Osteocyte (in vitro differentiated cells): Measurements from ENCODE around the gene USP8. TPM values are rescaled to one million over a fixed set of nuclear protein-coding genes. Genes with fewer than 3 reads are reported as not detected.

ENCODE experiments used
- DNase-seq: peaks from one replicate; pipeline ENCODE4 v3.0.0; 2021; ENCODE audit warnings: mixed read lengths; ENCODE audit not compliant: unreplicated experiment; ENCODE audit errors: extremely low spot score
- H3K27ac Mint-ChIP-seq: one replicate; pipeline ENCODE4 v1.8.0; 2021; ENCODE audit warnings: mild to moderate bottlenecking, mixed read lengths; ENCODE audit not compliant: unreplicated experiment
- H3K27me3 Mint-ChIP-seq: one replicate; pipeline ENCODE4 v1.8.0; 2021; ENCODE audit warnings: mixed read lengths; ENCODE audit not compliant: unreplicated experiment
- H3K36me3 Mint-ChIP-seq: one replicate; pipeline ENCODE4 v1.8.0; 2021; ENCODE audit warnings: mixed read lengths; ENCODE audit not compliant: unreplicated experiment
- H3K4me1 Mint-ChIP-seq: one replicate; pipeline ENCODE4 v1.8.0; 2021; ENCODE audit warnings: mixed read lengths; ENCODE audit not compliant: unreplicated experiment
- H3K4me3 Mint-ChIP-seq: one replicate; pipeline ENCODE4 v1.8.0; 2021; ENCODE audit warnings: mild to moderate bottlenecking, moderate library complexity, mixed read lengths; ENCODE audit not compliant: unreplicated experiment
- H3K9me3 Mint-ChIP-seq: one replicate; pipeline ENCODE4 v1.8.0; 2021; ENCODE audit warnings: mixed read lengths; ENCODE audit not compliant: unreplicated experiment
- CTCF ChIP-seq: fragments of 200-600 bp; sonication (generic); IDR thresholded peaks from 2 replicates; pipeline ENCODE4 v1.5.0; 2021; ENCODE audit warnings: antibody characterized with exemption, mild to moderate bottlenecking, moderate library complexity
- total RNA-seq: library from RNA; stranded (reverse); gene quantifications from 2 replicates; pipeline ENCODE4 v1.2.1, GENCODE V29; 2021

USP8 gene
- total RNA-seq, 1 donor from 2014 or later = 55.3 TPM

- Mint-ChIP-seq H3K4me3 (no peak overlapping the region), H3K4me1 (peaks cover 14% of the 10 kb centered on the region), H3K27me3 (peaks cover under 1% of the 10 kb centered on the region), H3K9me3 (no peaks in the 10 kb centered on the region), H3K36me3 (no peaks in the 10 kb centered on the region), H3K27ac (no peak overlapping the region)
- TF ChIP-seq CTCF = no peak
- no peak for DNase-seq
These were observed 118.6 kb downstream of the USP8 start for GRCh38 chr15:50542887-50543210.

DNA sequence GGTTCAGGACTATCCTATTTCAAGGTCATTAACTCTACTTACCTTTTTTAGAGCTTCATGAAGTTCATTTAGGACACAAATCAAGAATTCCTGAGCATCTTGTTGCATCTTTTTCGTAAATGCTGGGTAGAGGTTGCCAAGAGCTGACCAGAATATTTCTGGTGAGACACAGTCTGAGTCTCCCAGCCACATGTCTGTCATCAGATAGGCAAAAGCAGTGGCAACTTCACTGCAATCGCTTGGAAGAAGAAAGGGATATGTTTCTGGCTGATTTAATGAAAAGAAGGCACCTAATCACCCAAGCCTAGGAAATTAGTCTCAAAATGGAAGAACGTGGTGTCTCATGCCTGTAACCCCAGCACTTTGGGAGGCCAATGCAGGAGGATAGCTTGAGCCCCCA is 119.4 kb downstream of the USP8 start:
- no peak for TF ChIP-seq CTCF
- no peak overlapping the region for H3K4me3 Mint-ChIP-seq
- H3K9me3 Mint-ChIP-seq = no peaks in the 10 kb centered on the region
- peaks cover 14% of the 10 kb centered on the region for H3K4me1 Mint-ChIP-seq
- H3K36me3 Mint-ChIP-seq = no peaks in the 10 kb centered on the region
- H3K27me3 Mint-ChIP-seq = peaks cover 2% of the 10 kb centered on the region
- H3K27ac Mint-ChIP-seq = no peak overlapping the region
- no peak for DNase-seq

DNA sequence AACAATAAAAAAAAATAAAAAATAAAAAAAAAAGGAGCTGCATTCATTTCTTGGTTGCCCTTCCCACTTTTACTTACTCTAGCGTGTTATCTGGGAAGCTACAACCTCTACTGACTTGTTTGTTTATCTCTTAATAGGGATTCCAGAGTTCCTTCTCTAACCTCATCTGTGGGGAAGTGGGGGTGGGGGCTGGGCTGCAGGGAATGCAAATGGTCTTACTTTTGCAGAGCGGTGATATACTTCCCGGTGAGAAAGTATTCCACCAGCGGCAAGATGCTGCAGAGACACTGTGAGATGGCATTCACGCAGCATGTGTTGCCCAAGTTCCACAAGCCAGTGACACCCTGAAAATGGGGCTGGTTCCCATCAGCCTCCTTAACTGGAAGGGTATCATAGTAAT is 120.2 kb downstream of the USP8 start:
- DNase-seq = no peak
- no peak overlapping the region for H3K27ac Mint-ChIP-seq
- no peak overlapping the region for H3K4me3 Mint-ChIP-seq
- H3K27me3 Mint-ChIP-seq = peaks cover 2% of the 10 kb centered on the region
- no peaks in the 10 kb centered on the region for H3K9me3 Mint-ChIP-seq
- no peak for TF ChIP-seq CTCF
- H3K4me1 Mint-ChIP-seq = peaks cover 14% of the 10 kb centered on the region
- no peaks in the 10 kb centered on the region for H3K36me3 Mint-ChIP-seq

GRCh38 chr15:50546566-50546965 is 122.4 kb downstream of the USP8 start, which contains the start of gene USP50:
Gene USP50 (minus strand): TSS chr15:50546666. CDS start chr15:50546525, 141 bp downstream.
- Mint-ChIP-seq H3K4me1 (peaks cover 15% of the 10 kb centered on the region), H3K36me3 (no peaks in the 10 kb centered on the region), H3K27ac (no peak within 1 kb of the TSS), H3K27me3 (peaks cover 2% of the 10 kb centered on the region), H3K9me3 (no peaks in the 10 kb centered on the region), H3K4me3 (no peak within 1 kb of the TSS)
- no peak for TF ChIP-seq CTCF
- DNase-seq = no peak

- no peak overlapping the region for H3K27ac Mint-ChIP-seq
- no peak overlapping the region for H3K4me3 Mint-ChIP-seq
- no peaks in the 10 kb centered on the region for H3K9me3 Mint-ChIP-seq
- H3K36me3 Mint-ChIP-seq = peaks cover 7% of the 10 kb centered on the region
- H3K27me3 Mint-ChIP-seq = peaks cover 2% of the 10 kb centered on the region
- no peak for TF ChIP-seq CTCF
- peaks cover 2% of the 10 kb centered on the region for H3K4me1 Mint-ChIP-seq
- no peak for DNase-seq
These were observed 125.1 kb downstream of the USP8 start for GRCh38 chr15:50549326-50549725.
